GM04503 (cell line): Measurements from ENCODE around the gene TMEM132C.

ENCODE experiments used
- DNase-seq: peaks from one replicate; pipeline ENCODE4 v3.0.0-alpha.2; 2012; ENCODE audit warnings: low read depth

The TMEM132C gene

GRCh38 chr12:128660532-128661225 lies 393.7 kb downstream of the TMEM132C start:
- no peak for DNase-seq

- no peak for DNase-seq
Observed at GRCh38 chr12:128661226-128661569, 394.2 kb downstream of the TMEM132C start.

GRCh38 chr12:128662101-128662500 lies 395.1 kb downstream of the TMEM132C start:
- DNase-seq: no peak

- DNase-seq: no peak
Observed at GRCh38 chr12:128664501-128664900, 397.5 kb downstream of the TMEM132C start.

GRCh38 chr12:128667193-128667592 lies 400.2 kb downstream of the TMEM132C start:
- DNase-seq: no peak

GRCh38 chr12:128671528-128672042 lies 404.6 kb downstream of the TMEM132C start:
- DNase-seq: no peak

- DNase-seq: no peak
Observed at GRCh38 chr12:128672428-128672827, 405.5 kb downstream of the TMEM132C start.

GRCh38 chr12:128672893-128673292 lies 405.9 kb downstream of the TMEM132C start:
- no peak for DNase-seq

- DNase-seq: no peak
Observed at GRCh38 chr12:128675576-128675975, 408.6 kb downstream of the TMEM132C start.

- DNase-seq: no peak
Observed at GRCh38 chr12:128680555-128680954, 413.6 kb downstream of the TMEM132C start.

GRCh38 chr12:128682548-128683275 lies 415.7 kb downstream of the TMEM132C start:
- no peak for DNase-seq

GRCh38 chr12:128684352-128684751 lies 417.4 kb downstream of the TMEM132C start:
- DNase-seq: no peak

- DNase-seq: no peak
Observed at GRCh38 chr12:128685903-128686475, 419.0 kb downstream of the TMEM132C start.

- DNase-seq: no peak
Observed at GRCh38 chr12:128687851-128688250, 420.9 kb downstream of the TMEM132C start.

- DNase-seq: no peak
Observed at GRCh38 chr12:128690641-128691040, 423.7 kb downstream of the TMEM132C start.

GRCh38 chr12:128693115-128693514 lies 426.1 kb downstream of the TMEM132C start:
- no peak for DNase-seq

- no peak for DNase-seq
Observed at GRCh38 chr12:128693771-128694170, 426.8 kb downstream of the TMEM132C start.

- DNase-seq: no peak
Observed at GRCh38 chr12:128694445-128694844, 427.5 kb downstream of the TMEM132C start.

- no peak for DNase-seq
Observed at GRCh38 chr12:128695697-128696096, 428.7 kb downstream of the TMEM132C start.

GRCh38 chr12:128698301-128698972 lies 431.5 kb downstream of the TMEM132C start:
- DNase-seq: no peak

GRCh38 chr12:128699106-128699505 lies 432.1 kb downstream of the TMEM132C start:
- no peak for DNase-seq

GRCh38 chr12:128702371-128702770 lies 435.4 kb downstream of the TMEM132C start:
- DNase-seq: no peak

- no peak for DNase-seq
Observed at GRCh38 chr12:128705140-128705539, 438.2 kb downstream of the TMEM132C start.
